Body of pancreas (tissue), 4 donors: ENCODE results near the gene ATG2A.

Experiments
- CTCF ChIP-seq, 7 experiments: fragments of 450-650 bp in 4 of 7; fragments of 200-600 bp in 3 of 7; sonication (generic) in 3 of 7; IDR thresholded peaks; one replicate each; pipeline ENCODE4 v1.5.1; 2016 to 2019; ENCODE audit warnings: antibody characterized with exemption in 7 of 7
- POLR2A ChIP-seq, 3 donors: fragments of 450-650 bp; IDR thresholded peaks; one replicate each; pipeline ENCODE4 v1.6.1; 2016; ENCODE audit warnings: antibody characterized with exemption in 3 of 3, mild to moderate bottlenecking in 2 of 3

- TF ChIP-seq CTCF (IDR thresholded peaks at IDR 0.05): no peak
- TF ChIP-seq POLR2A (IDR thresholded peaks at IDR 0.05): peak; percentile 78 to 92 (median 92)
Measured at GRCh38 chr11:64916775-64917662, at the start of gene ATG2A.
